ENCODE data around the gene OR6C3. TPM values are rescaled to one million over a fixed set of nuclear protein-coding genes. Genes with fewer than 3 reads are reported as not detected.

Gene OR6C3
- polyA plus RNA-seq, 2 of the 4 experiments (the other 2 are of a cell fraction): not detected

GRCh38 chr12:55372521-55372920, 42.0 kb downstream of the OR6C3 start:
- Histone ChIP-seq H3K27ac (no peak overlapping the region), H3K4me2 (no peak overlapping the region), H3K4me3 (no peak overlapping the region), H3K4me1 (no peaks in the 10 kb centered on the region), H3K9me3 (no peaks in the 10 kb centered on the region)
- FAIRE-seq (no peak), DNase-seq (ENCODE audit: low read depth in 1 of 2, low spot score in 1 of 2) (no peak), ATAC-seq (no peak)
- WGBS (ENCODE audit: missing lambda C conversion rate): 25% methylated on average over 4 of the region's 4 CpGs
- ChIA-PET CTCF (no interaction called here), POLR2A (no interaction called here)
- no peak for TF ChIP-seq REST (IDR thresholded peaks at IDR 0.05)
- TF ChIP-seq RFX5 (IDR thresholded peaks at IDR 0.05): no peak
- no peak for TF ChIP-seq RAD21 (conservative IDR thresholded peaks at IDR 0.05 in 1 of 2, IDR thresholded peaks at IDR 0.05 in 1 of 2)
- TF ChIP-seq FOSL2 (IDR thresholded peaks at IDR 0.05): no peak
- no peak for TF ChIP-seq FOSL2 (CRISPR knock-in tag; IDR thresholded peaks at IDR 0.05)
- no peak for TF ChIP-seq JUN (IDR thresholded peaks at IDR 0.05)
- TF ChIP-seq MAX (IDR thresholded peaks at IDR 0.05): no peak
- TF ChIP-seq E2F6 (IDR thresholded peaks at IDR 0.05; ENCODE audit: borderline replicate concordance, low read depth): no peak
- TF ChIP-seq HMGXB4 (CRISPR knock-in tag; IDR thresholded peaks at IDR 0.05; ENCODE audit: borderline replicate concordance): no peak
- no peak for TF ChIP-seq KDM5A (IDR thresholded peaks at IDR 0.05)
- TF ChIP-seq CBX2 (IDR thresholded peaks at IDR 0.05; ENCODE audit: borderline replicate concordance, low read depth): no peak
- no peak for TF ChIP-seq NPAS2 (CRISPR knock-in tag; IDR thresholded peaks at IDR 0.05; ENCODE audit: borderline replicate concordance)
- no peak for TF ChIP-seq CEBPB (IDR thresholded peaks at IDR 0.05)
- no peak for TF ChIP-seq NFE2L2 (conservative IDR thresholded peaks at IDR 0.05; ENCODE audit: low read length)
- no peak for TF ChIP-seq EHMT2 (IDR thresholded peaks at IDR 0.05; ENCODE audit: low read depth)
- TF ChIP-seq ZNF302 (CRISPR knock-in tag; IDR thresholded peaks at IDR 0.05): no peak
- no peak for TF ChIP-seq HES2 (IDR thresholded peaks at IDR 0.05)
- TF ChIP-seq RNF2 (IDR thresholded peaks at IDR 0.05; ENCODE audit: borderline replicate concordance, low read depth): no peak
- no peak for TF ChIP-seq ZFP36 (IDR thresholded peaks at IDR 0.05; ENCODE audit: borderline replicate concordance, partially characterized antibody)

Other genes starting within 250 kb of the OR6C3 start
- not detected in 2 replicates for gene OR9K2, start 204.3 kb upstream of the OR6C3 start, polyA plus RNA-seq (2011; rRNA removed)
- not detected in 3 replicates for gene OR9K2, start 204.3 kb upstream of the OR6C3 start, polyA plus RNA-seq (2017; fragmentation: RNase III; extraction: RNeasy Plus Mini Kit Qiagen cat#74134 plus additional on column Dnase treatment)
- gene OR10A7, start 109.7 kb upstream of the OR6C3 start, polyA plus RNA-seq (2011; rRNA removed): not detected in 2 replicates
- gene OR10A7, start 109.7 kb upstream of the OR6C3 start, polyA plus RNA-seq (2017; fragmentation: RNase III; extraction: RNeasy Plus Mini Kit Qiagen cat#74134 plus additional on column Dnase treatment): not detected in 3 replicates
- not detected in 2 replicates for gene OR6C74, start 86.1 kb upstream of the OR6C3 start, polyA plus RNA-seq (2011; rRNA removed)
- not detected in 3 replicates for gene OR6C74, start 86.1 kb upstream of the OR6C3 start, polyA plus RNA-seq (2017; fragmentation: RNase III; extraction: RNeasy Plus Mini Kit Qiagen cat#74134 plus additional on column Dnase treatment)
- gene OR6C6, start 34.2 kb upstream of the OR6C3 start, polyA plus RNA-seq (2011; rRNA removed): not detected in 2 replicates
- not detected in 3 replicates for gene OR6C6, start 34.2 kb upstream of the OR6C3 start, polyA plus RNA-seq (2017; fragmentation: RNase III; extraction: RNeasy Plus Mini Kit Qiagen cat#74134 plus additional on column Dnase treatment)
- not detected in 2 replicates for gene OR6C1, start 16.4 kb upstream of the OR6C3 start, polyA plus RNA-seq (2011; rRNA removed)
- not detected in 3 replicates for gene OR6C1, start 16.4 kb upstream of the OR6C3 start, polyA plus RNA-seq (2017; fragmentation: RNase III; extraction: RNeasy Plus Mini Kit Qiagen cat#74134 plus additional on column Dnase treatment)
- gene OR6C75, start 32.2 kb downstream of the OR6C3 start, polyA plus RNA-seq (2011; rRNA removed): not detected in 2 replicates
- gene OR6C75, start 32.2 kb downstream of the OR6C3 start, polyA plus RNA-seq (2017; fragmentation: RNase III; extraction: RNeasy Plus Mini Kit Qiagen cat#74134 plus additional on column Dnase treatment): not detected in 3 replicates
- not detected in 2 replicates for gene OR6C65, start 69.8 kb downstream of the OR6C3 start, polyA plus RNA-seq (2011; rRNA removed)
- not detected in 3 replicates for gene OR6C65, start 69.8 kb downstream of the OR6C3 start, polyA plus RNA-seq (2017; fragmentation: RNase III; extraction: RNeasy Plus Mini Kit Qiagen cat#74134 plus additional on column Dnase treatment)
- gene OR6C76, start 95.5 kb downstream of the OR6C3 start, polyA plus RNA-seq (2011; rRNA removed): not detected in 2 replicates
- gene OR6C76, start 95.5 kb downstream of the OR6C3 start, polyA plus RNA-seq (2017; fragmentation: RNase III; extraction: RNeasy Plus Mini Kit Qiagen cat#74134 plus additional on column Dnase treatment): not detected in 3 replicates
- gene OR6C2, start 113.3 kb downstream of the OR6C3 start, polyA plus RNA-seq (2011; rRNA removed): not detected in 2 replicates
- not detected in 3 replicates for gene OR6C2, start 113.3 kb downstream of the OR6C3 start, polyA plus RNA-seq (2017; fragmentation: RNase III; extraction: RNeasy Plus Mini Kit Qiagen cat#74134 plus additional on column Dnase treatment)
- not detected in 2 replicates for gene OR6C70, start 139.4 kb downstream of the OR6C3 start, polyA plus RNA-seq (2011; rRNA removed)
- gene OR6C70, start 139.4 kb downstream of the OR6C3 start, polyA plus RNA-seq (2017; fragmentation: RNase III; extraction: RNeasy Plus Mini Kit Qiagen cat#74134 plus additional on column Dnase treatment): not detected in 3 replicates
- gene OR6C68, start 161.6 kb downstream of the OR6C3 start, polyA plus RNA-seq (2011; rRNA removed): not detected in 2 replicates
- gene OR6C68, start 161.6 kb downstream of the OR6C3 start, polyA plus RNA-seq (2017; fragmentation: RNase III; extraction: RNeasy Plus Mini Kit Qiagen cat#74134 plus additional on column Dnase treatment): not detected in 3 replicates
- gene OR6C4, start 218.9 kb downstream of the OR6C3 start, polyA plus RNA-seq (2011; rRNA removed): not detected in 2 replicates
- gene OR6C4, start 218.9 kb downstream of the OR6C3 start, polyA plus RNA-seq (2017; fragmentation: RNase III; extraction: RNeasy Plus Mini Kit Qiagen cat#74134 plus additional on column Dnase treatment): not detected in 3 replicates
- gene OR2AP1, start 241.7 kb downstream of the OR6C3 start, polyA plus RNA-seq (2011; rRNA removed): not detected in 2 replicates
- gene OR2AP1, start 241.7 kb downstream of the OR6C3 start, polyA plus RNA-seq (2017; fragmentation: RNase III; extraction: RNeasy Plus Mini Kit Qiagen cat#74134 plus additional on column Dnase treatment): not detected in 3 replicates